Measurements from ENCODE around the gene CDR2L. TPM values are rescaled to one million over a fixed set of nuclear protein-coding genes. Genes with fewer than 3 reads are reported as not detected.

Gene CDR2L
- 1 to 10 TPM; 3.1 to 3.2 TPM for total RNA-seq
- long read RNA-seq, partial matches to known transcripts, result 0 of 3 reads
- long read RNA-seq, other reads (novel, unspliced or antisense), result 3 of 3 reads

- peak; percentile 97 for ATAC-seq
- peak; percentile 96 to 99 for DNase-seq
- intact Hi-C loops (cut with DNase I, micrococcal nuclease), result loop anchor here in 1 of 2 donors (10.0 kb wide), 1 partner anchor 47 kb away; no protein-coding TSS in a partner anchor
Measured at GRCh38 chr17:74987418-74987908, at the start of gene CDR2L. TSS of gene CDR2L (plus strand) at chr17:74987632. CDS start at chr17:74988044, 412 bp downstream.

- intact Hi-C loops (cut with DNase I, micrococcal nuclease), result no loop called here
- DNase-seq, result no peak
Measured at GRCh38 chr17:74938194-74938950, 49.1 kb upstream of the CDR2L start.

GRCh38 chr17:74939534-74939933 lies 47.9 kb upstream of the CDR2L start:
- ATAC-seq (no peak), DNase-seq (no peak)
- intact Hi-C loops (cut with DNase I, micrococcal nuclease), result no loop called here

More at GRCh38 chr17:74938194-74938950, 49.1 kb upstream of the CDR2L start:
- ATAC-seq, result peak; percentile 42

- no peak for ATAC-seq
Measured at GRCh38 chr17:74941128-74941725, 46.2 kb upstream of the CDR2L start.

GRCh38 chr17:74943808-74944522 lies 43.5 kb upstream of the CDR2L start:
- DNase-seq, result peak in 1 of 2 donors; percentile 57
- intact Hi-C loops (cut with DNase I, micrococcal nuclease), result no loop called here
- peak; percentile 98 for ATAC-seq

More at GRCh38 chr17:74941128-74941725, 46.2 kb upstream of the CDR2L start:
- DNase-seq, result no peak
- intact Hi-C loops (cut with DNase I, micrococcal nuclease), result no loop called here

GRCh38 chr17:74945543-74945942 lies 41.9 kb upstream of the CDR2L start:
- intact Hi-C loops (cut with DNase I, micrococcal nuclease), result no loop called here
- ATAC-seq (no peak), DNase-seq (no peak)

- DNase-seq, result no peak
- intact Hi-C loops (cut with DNase I, micrococcal nuclease), result no loop called here
Measured at GRCh38 chr17:74946641-74947040, 40.8 kb upstream of the CDR2L start.

GRCh38 chr17:74947041-74947754 lies 40.2 kb upstream of the CDR2L start:
- no peak for ATAC-seq
- DNase-seq, result no peak
- intact Hi-C loops (cut with DNase I, micrococcal nuclease), result no loop called here

More at GRCh38 chr17:74946641-74947040, 40.8 kb upstream of the CDR2L start:
- ATAC-seq, result no peak

- ATAC-seq, result no peak
- intact Hi-C loops (cut with DNase I, micrococcal nuclease), result no loop called here
- no peak for DNase-seq
Measured at GRCh38 chr17:74949455-74950115, 37.8 kb upstream of the CDR2L start.

- peak; percentile 6 for ATAC-seq
- intact Hi-C loops (cut with DNase I, micrococcal nuclease), result no loop called here
- DNase-seq, result no peak
Measured at GRCh38 chr17:74950207-74950606, 37.2 kb upstream of the CDR2L start.

GRCh38 chr17:74951065-74951464 lies 36.4 kb upstream of the CDR2L start:
- DNase-seq (no peak), ATAC-seq (no peak)
- intact Hi-C loops (cut with DNase I, micrococcal nuclease), result no loop called here

GRCh38 chr17:74951680-74952421 lies 35.6 kb upstream of the CDR2L start:
- no peak for DNase-seq
- ATAC-seq, result no peak
- intact Hi-C loops (cut with DNase I, micrococcal nuclease), result no loop called here

- no peak for DNase-seq
- ATAC-seq, result peak; percentile 62
Measured at GRCh38 chr17:74952431-74953133, 34.9 kb upstream of the CDR2L start.

GRCh38 chr17:74953134-74953687 lies 34.2 kb upstream of the CDR2L start:
- intact Hi-C loops (cut with DNase I, micrococcal nuclease), result no loop called here
- DNase-seq, result no peak
- peak; percentile 80 for ATAC-seq

More at GRCh38 chr17:74952431-74953133, 34.9 kb upstream of the CDR2L start:
- intact Hi-C loops (cut with DNase I, micrococcal nuclease), result no loop called here

- DNase-seq (no peak), ATAC-seq (no peak)
- intact Hi-C loops (cut with DNase I, micrococcal nuclease), result no loop called here
Measured at GRCh38 chr17:74954115-74954514, 33.3 kb upstream of the CDR2L start.

- ATAC-seq (no peak), DNase-seq (no peak)
Measured at GRCh38 chr17:74954665-74955421, 32.6 kb upstream of the CDR2L start.

More at GRCh38 chr17:74954665-74955421, 32.6 kb upstream of the CDR2L start:
- intact Hi-C loops (cut with DNase I, micrococcal nuclease), result no loop called here

All from left colon (tissue), 2 donors.